ENCODE measurements around the gene C19orf81.
A peak's percentile ranks its signal among the peaks of the same experiment; 100 is the strongest.

The C19orf81 gene

GRCh38 chr19:50629801-50630200 is 19.4 kb upstream of the C19orf81 start:
- DNase-seq: no peak

- DNase-seq: no peak
These were observed 17.0 kb upstream of the C19orf81 start for GRCh38 chr19:50632151-50632835.

- DNase-seq: no peak
These were observed 15.9 kb upstream of the C19orf81 start for GRCh38 chr19:50633359-50633758.

- DNase-seq: no peak
These were observed 15.3 kb upstream of the C19orf81 start for GRCh38 chr19:50633973-50634372.

GRCh38 chr19:50636317-50637085 is 12.7 kb upstream of the C19orf81 start:
- no peak for DNase-seq

GRCh38 chr19:50638600-50638999 is 10.6 kb upstream of the C19orf81 start:
- no peak for DNase-seq

- DNase-seq: peak in 2 of 4 experiments; percentile 4 to 15
These were observed 9.8 kb upstream of the C19orf81 start, which contains the start of gene SYT3 for GRCh38 chr19:50639121-50640112. SYT3 (minus strand) TSS chr19:50639881; CDS start chr19:50637411, 2,470 bp downstream.

- DNase-seq: no peak
These were observed 8.9 kb upstream of the C19orf81 start for GRCh38 chr19:50640368-50640767.

- DNase-seq: no peak
These were observed 4.8 kb upstream of the C19orf81 start for GRCh38 chr19:50644315-50644915.

- DNase-seq: no peak
These were observed 4.1 kb upstream of the C19orf81 start for GRCh38 chr19:50645107-50645506.

- no peak for DNase-seq
These were observed 3.0 kb upstream of the C19orf81 start for GRCh38 chr19:50646074-50646807.

GRCh38 chr19:50647879-50648615 is 1.2 kb upstream of the C19orf81 start:
- DNase-seq: no peak

GRCh38 chr19:50648659-50649058 is 586 bp upstream of the C19orf81 start:
- DNase-seq: no peak

GRCh38 chr19:50651174-50651573 is 1.9 kb downstream of the C19orf81 start:
- DNase-seq: no peak

- DNase-seq: no peak
These were observed 3.5 kb downstream of the C19orf81 start for GRCh38 chr19:50652722-50653121.

GRCh38 chr19:50654882-50655281 is 5.6 kb downstream of the C19orf81 start:
- DNase-seq: no peak

GRCh38 chr19:50657222-50657669 is 8.0 kb downstream of the C19orf81 start:
- no peak for DNase-seq

GRCh38 chr19:50657712-50658440 is 8.6 kb downstream of the C19orf81 start:
- DNase-seq: peak; percentile 28 to 69 (median 56)

- peak in 1 of 4 experiments; percentile 35 for DNase-seq
These were observed 9.4 kb downstream of the C19orf81 start for GRCh38 chr19:50658441-50659317.
